Neuronal stem cell (in vitro differentiated cells): ENCODE results near the gene KRT78.

ENCODE experiments used
- DNase-seq: peaks from one replicate; pipeline ENCODE4 v3.0.0-alpha.2; 2013; ENCODE audit warnings: low spot score
- H2AFZ ChIP-seq: one replicate; pipeline ENCODE4 v1.6.1; 2013; ENCODE audit warnings: mild to moderate bottlenecking, low read length, inconsistent platforms
- H2AK5ac ChIP-seq: 2 replicates; pipeline ENCODE4 v1.6.1; 2013; ENCODE audit warnings: low read depth, mild to moderate bottlenecking, inconsistent platforms, low read length, moderate library complexity, mixed read lengths
- H2BK120ac ChIP-seq: 2 replicates; pipeline ENCODE4 v1.6.1; 2013; ENCODE audit warnings: low read depth, mild to moderate bottlenecking, inconsistent platforms, low read length, moderate library complexity, mixed read lengths
- H2BK12ac ChIP-seq: one replicate; pipeline ENCODE4 v1.6.1; 2013; ENCODE audit warnings: low read length, inconsistent platforms
- H2BK15ac ChIP-seq: 2 replicates; pipeline ENCODE4 v1.6.1; 2013; ENCODE audit warnings: mild to moderate bottlenecking, low read length, inconsistent platforms, mixed read lengths
- H2BK5ac ChIP-seq: one replicate; pipeline ENCODE4 v1.6.1; 2013; ENCODE audit warnings: inconsistent platforms, mild to moderate bottlenecking, low read length, moderate library complexity
- H3K14ac ChIP-seq: one replicate; pipeline ENCODE4 v1.6.1; 2013; ENCODE audit warnings: low read length, inconsistent platforms
- H3K18ac ChIP-seq: 2 replicates; pipeline ENCODE4 v1.6.1; 2013; ENCODE audit warnings: low read length, inconsistent platforms
- H3K23ac ChIP-seq: 2 replicates; pipeline ENCODE4 v1.6.1; 2013; ENCODE audit warnings: low read depth, mild to moderate bottlenecking, mixed read lengths, low read length, inconsistent platforms; ENCODE audit not compliant: poor library complexity
- H3K27ac ChIP-seq: replicated peaks from 3 replicates; pipeline ENCODE4 v1.5.1; 2013; ENCODE audit warnings: low read length, inconsistent platforms
- H3K27me3 ChIP-seq, 3 experiments: 2 replicates each; pipeline ENCODE4 v1.6.1; 2013; ENCODE audit warnings: low read length in 3 of 3, mild to moderate bottlenecking in 2 of 3, inconsistent platforms in 1 of 3, low read depth in 1 of 3, mixed read lengths in 1 of 3, moderate library complexity in 1 of 3; ENCODE audit not compliant: control insufficient read depth in 3 of 3, insufficient read depth in 3 of 3
- H3K36me3 ChIP-seq, 2 donors: replicated peaks in 1 of 2; 2 replicates each; pipeline ENCODE4 v1.6.1; 2013; ENCODE audit warnings: low read length in 2 of 2; ENCODE audit not compliant: control insufficient read depth in 2 of 2, insufficient read depth in 2 of 2
- H3K4ac ChIP-seq: 2 replicates; pipeline ENCODE4 v1.6.1; 2013; ENCODE audit warnings: inconsistent platforms, mild to moderate bottlenecking, low read length, moderate library complexity
- H3K4me1 ChIP-seq, 2 donors: 1 replicate in 1 of 2; 2 replicates in 1 of 2; pipeline ENCODE4 v1.6.1; 2013; ENCODE audit warnings: low read length in 2 of 2, low read depth in 1 of 2; ENCODE audit not compliant: control insufficient read depth in 2 of 2, insufficient read depth in 1 of 2
- H3K4me2 ChIP-seq: one replicate; pipeline ENCODE4 v1.6.1; 2013; ENCODE audit warnings: mild to moderate bottlenecking, low read length, inconsistent platforms; ENCODE audit not compliant: insufficient read depth, poor library complexity, severe bottlenecking
- H3K4me3 ChIP-seq, 2 donors: 2 replicates each; pipeline ENCODE4 v1.5.1; 2013; ENCODE audit warnings: low read length in 2 of 2, mild to moderate bottlenecking in 2 of 2, inconsistent platforms in 1 of 2, moderate library complexity in 1 of 2
- H3K79me1 ChIP-seq: one replicate; pipeline ENCODE4 v1.6.1; 2013; ENCODE audit warnings: low read depth, mild to moderate bottlenecking, inconsistent platforms, low read length, moderate library complexity
- H3K9ac ChIP-seq: one replicate; pipeline ENCODE4 v1.6.1; 2013; ENCODE audit warnings: mild to moderate bottlenecking, low read depth, low read length, inconsistent platforms; ENCODE audit not compliant: poor library complexity
- H3K9me3 ChIP-seq, 2 donors: replicated peaks in 1 of 2; 2 replicates each; pipeline versions ENCODE3 to v1.6.1; 2013; ENCODE audit warnings: low read length in 2 of 2, mild to moderate bottlenecking in 2 of 2, inconsistent platforms in 1 of 2, low read depth in 1 of 2, mixed read lengths in 1 of 2, moderate library complexity in 1 of 2; ENCODE audit not compliant: control insufficient read depth in 2 of 2, insufficient read depth in 1 of 2
- H4K8ac ChIP-seq: one replicate; pipeline ENCODE4 v1.6.1; 2013; ENCODE audit warnings: low read depth, mild to moderate bottlenecking, inconsistent platforms, low read length, moderate library complexity
- H4K91ac ChIP-seq: one replicate; pipeline ENCODE4 v1.6.1; 2013; ENCODE audit warnings: low read length, low read depth, mild to moderate bottlenecking, inconsistent platforms; ENCODE audit not compliant: poor library complexity
- WGBS, 2 donors: extraction: QIAGEN DNeasy Blood & Tissue Kit; methylation state at CpG; one replicate each; pipeline ENCODE4 v1.1.7; 2013; ENCODE audit warnings: missing lambda C conversion rate in 2 of 2, mixed read lengths in 1 of 2; ENCODE audit not compliant: insufficient read length in 2 of 2, insufficient replicate concordance in 1 of 2; ENCODE audit errors: extremely low coverage in 2 of 2; 5-methylcytosine and 5-hydroxymethylcytosine counted together

Gene KRT78

GRCh38 chr12:52821071-52821730 lies 27.6 kb downstream of the KRT78 start:
- Histone ChIP-seq H2BK120ac (no peak overlapping the region), H3K4ac (no peak overlapping the region), H2AFZ (no peak overlapping the region), H3K4me2 (no peak overlapping the region), H2BK5ac (no peak overlapping the region), H3K79me1 (no peaks in the 10 kb centered on the region), H3K4me1 (peaks cover 0 to 25% of the 10 kb centered on the region in 2 donors), H3K23ac (no peak overlapping the region), H2AK5ac (peak overlapping the region; percentile 64), H4K91ac (no peak overlapping the region), H3K4me3 (no peak overlapping the region), H3K14ac (no peak overlapping the region), H2BK12ac (no peak overlapping the region), H3K9ac (no peak overlapping the region), H3K18ac (peak overlapping the region; percentile 61), H3K36me3 (no peaks in the 10 kb centered on the region), H2BK15ac (no peak overlapping the region), H3K27me3 (peaks cover 0 to 18% (median 0%) of the 10 kb centered on the region in 3 experiments), H3K27ac (no peak overlapping the region), H3K9me3 (no peaks in the 10 kb centered on the region), H4K8ac (no peak overlapping the region)
- DNase-seq, result no peak
- no CpG with 5 or more reads among the region's 4 CpGs for WGBS, 2 donors

- H2AFZ ChIP-seq, result no peak overlapping the region
- H2BK120ac ChIP-seq, result no peak overlapping the region
- no peaks in the 10 kb centered on the region for H3K9me3 ChIP-seq
- no peak overlapping the region for H2BK12ac ChIP-seq
- H2BK5ac ChIP-seq, result no peak overlapping the region
- H2AK5ac ChIP-seq, result peak overlapping the region; percentile 30
- H3K79me1 ChIP-seq, result no peaks in the 10 kb centered on the region
- H3K23ac ChIP-seq, result no peak overlapping the region
- H4K8ac ChIP-seq, result no peak overlapping the region
- peaks cover 0 to 25% of the 10 kb centered on the region in 2 donors for H3K4me1 ChIP-seq
- no peak overlapping the region for H3K4me3 ChIP-seq
- H3K14ac ChIP-seq, result no peak overlapping the region
- H3K4ac ChIP-seq, result no peak overlapping the region
- H3K4me2 ChIP-seq, result no peak overlapping the region
- no CpG with 5 or more reads among the region's 6 CpGs for WGBS, 2 donors
- no peak overlapping the region for H3K9ac ChIP-seq
- H4K91ac ChIP-seq, result no peak overlapping the region
- DNase-seq, result no peak
- H2BK15ac ChIP-seq, result no peak overlapping the region
- H3K27me3 ChIP-seq, result peaks cover 0 to 18% (median 0%) of the 10 kb centered on the region in 3 experiments
- no peaks in the 10 kb centered on the region for H3K36me3 ChIP-seq
- H3K18ac ChIP-seq, result peak overlapping the region; percentile 6
- no peak overlapping the region for H3K27ac ChIP-seq
These were observed 28.3 kb downstream of the KRT78 start for GRCh38 chr12:52820521-52820920.

- no peak overlapping the region for H3K23ac ChIP-seq
- H3K4me1 ChIP-seq, result peaks cover 0 to 25% of the 10 kb centered on the region in 2 donors
- no peak overlapping the region for H2BK120ac ChIP-seq
- DNase-seq, result peak; percentile 37
- no peak overlapping the region for H3K9ac ChIP-seq
- peak overlapping the region; percentile 67 for H2BK12ac ChIP-seq
- H4K91ac ChIP-seq, result no peak overlapping the region
- H3K4me2 ChIP-seq, result no peak overlapping the region
- H2BK15ac ChIP-seq, result no peak overlapping the region
- peak overlapping the region; percentile 30 for H2AK5ac ChIP-seq
- H3K18ac ChIP-seq, result peak overlapping the region; percentile 60
- no peak overlapping the region for H3K4ac ChIP-seq
- no peak overlapping the region for H2AFZ ChIP-seq
- no peak overlapping the region for H3K27ac ChIP-seq
- H3K36me3 ChIP-seq, result no peaks in the 10 kb centered on the region
- no peak overlapping the region for H3K4me3 ChIP-seq
- H3K9me3 ChIP-seq, result no peaks in the 10 kb centered on the region
- H3K79me1 ChIP-seq, result no peaks in the 10 kb centered on the region
- no CpG with 5 or more reads among the region's 7 CpGs for WGBS, 2 donors
- no peak overlapping the region for H3K14ac ChIP-seq
- no peak overlapping the region for H2BK5ac ChIP-seq
- H3K27me3 ChIP-seq, result peaks cover 0 to 18% (median 0%) of the 10 kb centered on the region in 3 experiments
- H4K8ac ChIP-seq, result no peak overlapping the region
These were observed 28.9 kb downstream of the KRT78 start for GRCh38 chr12:52819731-52820510.

GRCh38 chr12:52818887-52819420 lies 29.8 kb downstream of the KRT78 start:
- H3K23ac ChIP-seq, result no peak overlapping the region
- H3K79me1 ChIP-seq, result no peaks in the 10 kb centered on the region
- WGBS, 2 donors, result no CpG with 5 or more reads among the region's 7 CpGs
- H2BK12ac ChIP-seq, result no peak overlapping the region
- no peak overlapping the region for H2BK5ac ChIP-seq
- no peak overlapping the region for H3K4ac ChIP-seq
- no peak overlapping the region for H3K14ac ChIP-seq
- H3K36me3 ChIP-seq, result no peaks in the 10 kb centered on the region
- H3K4me1 ChIP-seq, result peaks cover 0 to 25% of the 10 kb centered on the region in 2 donors
- H2BK15ac ChIP-seq, result no peak overlapping the region
- H2BK120ac ChIP-seq, result no peak overlapping the region
- no peak overlapping the region for H3K9ac ChIP-seq
- no peak overlapping the region for H4K91ac ChIP-seq
- H3K9me3 ChIP-seq, result no peaks in the 10 kb centered on the region
- DNase-seq, result no peak
- peak overlapping the region; percentile 65 for H3K27ac ChIP-seq
- H4K8ac ChIP-seq, result no peak overlapping the region
- peaks cover 0 to 18% (median 0%) of the 10 kb centered on the region in 3 experiments for H3K27me3 ChIP-seq
- H3K4me3 ChIP-seq, result no peak overlapping the region
- H2AFZ ChIP-seq, result no peak overlapping the region
- no peak overlapping the region for H3K4me2 ChIP-seq
- peak overlapping the region; percentile 25 for H3K18ac ChIP-seq
- peak overlapping the region; percentile 75 for H2AK5ac ChIP-seq
